Subcutaneous abdominal adipose tissue (tissue), 5 donors: ENCODE results near the gene GRAMD1A.

Experiments used
- H3K27ac ChIP-seq: one replicate; pipeline ENCODE4 v1.7.0; 2013; ENCODE audit warnings: low read depth, mild to moderate bottlenecking, inconsistent platforms, low read length, moderate library complexity
- H3K27me3 ChIP-seq, 5 donors: one replicate each; pipeline ENCODE4 v1.7.0; 2013; ENCODE audit warnings: low read length in 5 of 5, inconsistent platforms in 1 of 5; ENCODE audit not compliant: control insufficient read depth in 5 of 5, insufficient read depth in 4 of 5
- H3K36me3 ChIP-seq, 5 donors: one replicate each; pipeline ENCODE4 v1.7.0; 2013; ENCODE audit warnings: low read length in 5 of 5; ENCODE audit not compliant: control insufficient read depth in 5 of 5, insufficient read depth in 5 of 5
- H3K4me1 ChIP-seq, 5 donors: one replicate each; pipeline ENCODE4 v1.7.0; 2013; ENCODE audit warnings: low read length in 5 of 5, mild to moderate bottlenecking in 3 of 5, moderate library complexity in 1 of 5; ENCODE audit not compliant: control insufficient read depth in 5 of 5, insufficient read depth in 5 of 5
- H3K4me3 ChIP-seq, 5 donors: one replicate each; pipeline ENCODE4 v1.7.0; 2013; ENCODE audit warnings: low read length in 5 of 5, low read depth in 1 of 5
- H3K9ac ChIP-seq, 5 donors: one replicate each; pipeline ENCODE4 v1.7.0; 2013; ENCODE audit warnings: low read length in 5 of 5, mild to moderate bottlenecking in 4 of 5, moderate library complexity in 3 of 5
- H3K9me3 ChIP-seq, 5 donors: one replicate each; pipeline ENCODE4 v1.7.0; 2013; ENCODE audit warnings: low read length in 5 of 5; ENCODE audit not compliant: control insufficient read depth in 5 of 5
- donor health status: healthy.
- donor health status: healthy.
- donor health status: healthy.
- donor health status: healthy.
- donor health status: healthy.

The GRAMD1A gene

DNA sequence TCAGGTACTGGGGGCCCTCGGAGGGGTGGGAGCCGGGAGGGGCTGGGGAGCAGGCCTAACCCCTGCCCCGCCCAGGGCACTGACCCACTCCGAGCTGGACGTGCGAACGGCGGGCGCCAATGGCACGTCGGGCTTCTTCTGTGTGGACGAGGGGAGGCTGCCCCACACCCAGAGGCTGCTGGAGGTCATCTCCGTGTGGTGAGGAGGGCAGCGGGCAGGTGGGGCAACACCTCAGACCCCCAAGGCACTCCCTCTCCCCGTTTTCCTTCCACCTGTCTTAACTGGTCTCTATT lies 59.6 kb downstream of the GRAMD1A start:
- Histone ChIP-seq H3K36me3 (no peaks in the 10 kb centered on the region), H3K4me3 (no peak overlapping the region), H3K4me1 (no peaks in the 10 kb centered on the region), H3K9ac (peak overlapping the region in 1 of 5 donors; percentile 4), H3K27me3 (peaks cover 0 to 13% (median 11%) of the 10 kb centered on the region in 5 donors), H3K27ac (no peak overlapping the region), H3K9me3 (no peaks in the 10 kb centered on the region)

DNA sequence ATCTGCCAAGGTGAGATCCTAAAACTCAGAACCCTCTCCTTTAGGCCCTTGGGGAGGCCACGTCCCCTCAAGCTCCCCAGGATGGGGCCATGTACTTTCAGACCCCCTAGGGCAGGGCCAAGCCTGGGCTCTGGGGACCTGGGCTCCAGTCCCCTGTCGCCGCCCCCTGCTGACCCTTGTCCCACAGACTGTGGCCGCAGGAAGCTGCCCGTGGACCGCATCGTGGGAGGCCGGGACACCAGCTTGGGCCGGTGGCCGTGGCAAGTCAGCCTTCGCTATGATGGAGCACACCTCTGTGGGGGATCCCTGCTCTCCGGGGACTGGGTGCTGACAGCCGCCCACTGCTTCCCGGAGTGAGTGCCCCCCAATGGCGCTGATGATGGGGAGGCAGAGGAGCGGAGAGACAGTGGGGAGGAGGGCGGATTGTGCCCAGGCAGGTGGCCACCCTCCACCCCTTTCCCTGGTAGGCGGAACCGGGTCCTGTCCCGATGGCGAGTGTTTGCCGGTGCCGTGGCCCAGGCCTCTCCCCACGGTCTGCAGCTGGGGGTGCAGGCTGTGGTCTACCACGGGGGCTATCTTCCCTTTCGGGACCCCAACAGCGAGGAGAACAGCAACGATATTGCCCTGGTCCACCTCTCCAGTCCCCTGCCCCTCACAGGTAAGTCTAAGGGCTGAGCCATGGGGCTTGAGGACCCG lies 60.2 kb downstream of the GRAMD1A start:
- peak overlapping the region in 1 of 5 donors; percentile 4 for H3K9ac ChIP-seq
- H3K27me3 ChIP-seq = peaks cover 0 to 13% (median 11%) of the 10 kb centered on the region in 5 donors
- H3K9me3 ChIP-seq = no peaks in the 10 kb centered on the region

DNA sequence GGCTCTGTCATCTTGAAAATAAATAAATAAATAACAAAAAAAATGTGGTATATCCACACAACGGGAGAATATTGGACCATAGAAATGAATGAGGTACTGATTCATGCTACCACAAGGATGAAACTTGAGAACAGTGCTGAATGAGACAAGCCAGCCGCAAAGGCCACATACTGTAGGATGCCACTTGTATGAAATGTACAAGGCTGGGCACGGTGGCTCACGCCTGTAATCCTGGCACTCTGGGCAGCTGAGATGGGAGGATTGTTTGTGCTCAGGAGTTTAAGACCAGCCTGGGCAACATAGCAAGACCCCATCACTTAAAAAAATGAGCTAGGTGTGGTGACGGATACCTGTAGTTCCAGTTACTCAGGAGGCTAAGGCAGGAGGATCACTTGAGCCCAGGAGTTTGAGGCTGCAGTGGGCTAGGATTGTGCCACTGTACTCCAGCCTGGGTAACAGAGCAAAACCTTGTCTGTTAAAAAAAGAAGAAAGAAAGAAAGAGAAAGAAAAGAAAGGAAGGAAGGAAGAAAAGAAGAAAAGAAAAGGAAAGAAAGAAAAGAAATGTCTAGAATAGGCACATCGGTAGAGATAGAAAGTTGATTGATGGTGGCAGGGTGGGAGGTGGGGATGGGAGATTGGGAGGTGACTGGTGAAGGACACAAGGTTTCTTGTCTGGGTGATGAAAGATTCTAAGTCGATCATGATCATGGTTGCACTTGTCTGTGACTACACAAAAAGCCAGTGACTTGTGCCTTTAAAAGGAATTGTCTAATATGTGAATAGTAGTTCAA lies 61.7 kb downstream of the GRAMD1A start:
- Histone ChIP-seq H3K36me3 (no peaks in the 10 kb centered on the region), H3K4me1 (peaks cover 0 to 1% (median 0%) of the 10 kb centered on the region in 5 donors), H3K27me3 (peaks cover 0 to 3% (median 0%) of the 10 kb centered on the region in 5 donors), H3K4me3 (no peak overlapping the region), H3K9ac (no peak overlapping the region), H3K9me3 (no peaks in the 10 kb centered on the region), H3K27ac (no peak overlapping the region)

More for the DNA sequence above, 60.2 kb downstream of the GRAMD1A start:
- no peaks in the 10 kb centered on the region for H3K4me1 ChIP-seq
- H3K27ac ChIP-seq = no peak overlapping the region
- no peaks in the 10 kb centered on the region for H3K36me3 ChIP-seq
- H3K4me3 ChIP-seq = no peak overlapping the region

DNA sequence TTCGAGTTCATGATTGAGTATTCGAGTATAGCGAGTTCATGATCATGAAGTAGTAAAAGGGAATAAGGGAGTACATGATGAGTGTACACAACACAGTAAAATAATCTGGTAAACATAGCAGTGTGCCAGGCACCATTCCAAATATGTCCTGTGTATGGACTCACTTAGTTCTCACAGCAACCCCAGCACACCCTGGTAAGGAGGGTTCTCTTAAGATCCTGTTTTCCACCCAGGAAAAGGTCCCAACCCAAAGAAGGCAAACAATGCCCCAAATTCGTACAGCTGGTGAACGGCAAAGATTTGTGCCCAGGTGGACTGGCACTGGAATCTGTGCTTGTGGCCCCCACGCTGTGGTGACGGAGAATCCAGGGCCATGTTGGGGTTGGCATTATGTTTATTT lies 62.8 kb downstream of the GRAMD1A start:
- no peak overlapping the region for H3K4me3 ChIP-seq
- no peaks in the 10 kb centered on the region for H3K36me3 ChIP-seq
- no peak overlapping the region for H3K27ac ChIP-seq
- no peak overlapping the region for H3K9ac ChIP-seq
- H3K4me1 ChIP-seq = peaks cover 0 to 7% (median 0%) of the 10 kb centered on the region in 5 donors
- peaks cover 0 to 3% (median 0%) of the 10 kb centered on the region in 5 donors for H3K27me3 ChIP-seq
- H3K9me3 ChIP-seq = no peaks in the 10 kb centered on the region

DNA sequence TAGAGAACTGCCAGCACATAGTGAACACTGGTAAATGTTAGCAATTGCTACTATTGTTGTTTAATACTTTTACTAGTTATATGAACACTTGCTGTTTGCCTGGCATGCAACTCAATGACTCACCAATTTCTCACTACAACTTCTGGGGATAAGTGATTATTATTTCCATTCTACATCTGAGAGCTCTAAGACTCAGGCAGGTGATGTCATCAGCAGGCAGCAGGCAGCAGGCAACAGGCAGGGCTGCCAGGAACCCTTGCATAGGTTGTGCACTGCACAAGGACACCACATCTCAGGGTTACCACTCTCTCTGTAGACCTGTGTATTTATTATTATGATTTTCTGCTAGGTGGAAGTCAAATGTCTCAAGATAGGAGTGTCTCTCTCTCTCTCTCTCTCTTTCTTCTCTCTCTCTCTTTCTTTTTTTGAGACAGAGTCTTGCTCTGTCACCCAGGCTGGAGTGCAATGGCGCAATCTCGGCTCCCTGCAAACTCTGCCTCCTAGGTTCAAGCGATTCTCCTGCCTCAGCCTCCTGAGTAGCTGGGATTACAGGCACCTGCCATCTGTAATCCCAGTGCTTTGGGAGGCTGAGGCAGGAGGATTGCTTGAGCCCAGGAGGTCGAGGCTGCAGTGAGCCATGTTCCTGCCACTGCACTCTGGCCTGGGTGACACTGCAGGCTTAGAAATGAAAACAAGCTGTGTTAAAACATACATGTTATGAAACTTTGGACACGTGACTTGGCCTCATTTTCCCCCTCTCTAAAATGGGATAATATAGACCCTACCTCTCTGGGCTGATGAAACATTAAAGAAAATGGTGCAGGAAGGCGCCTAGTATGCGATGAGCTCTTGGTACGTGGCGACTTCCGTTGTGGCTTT lies 64.1 kb downstream of the GRAMD1A start:
- no peak overlapping the region for H3K27ac ChIP-seq
- peaks cover 0 to 7% (median 0%) of the 10 kb centered on the region in 5 donors for H3K4me1 ChIP-seq
- H3K4me3 ChIP-seq = no peak overlapping the region
- no peaks in the 10 kb centered on the region for H3K9me3 ChIP-seq
- H3K36me3 ChIP-seq = no peaks in the 10 kb centered on the region
- peaks cover 0 to 6% (median 3%) of the 10 kb centered on the region in 5 donors for H3K27me3 ChIP-seq
- H3K9ac ChIP-seq = no peak overlapping the region

DNA sequence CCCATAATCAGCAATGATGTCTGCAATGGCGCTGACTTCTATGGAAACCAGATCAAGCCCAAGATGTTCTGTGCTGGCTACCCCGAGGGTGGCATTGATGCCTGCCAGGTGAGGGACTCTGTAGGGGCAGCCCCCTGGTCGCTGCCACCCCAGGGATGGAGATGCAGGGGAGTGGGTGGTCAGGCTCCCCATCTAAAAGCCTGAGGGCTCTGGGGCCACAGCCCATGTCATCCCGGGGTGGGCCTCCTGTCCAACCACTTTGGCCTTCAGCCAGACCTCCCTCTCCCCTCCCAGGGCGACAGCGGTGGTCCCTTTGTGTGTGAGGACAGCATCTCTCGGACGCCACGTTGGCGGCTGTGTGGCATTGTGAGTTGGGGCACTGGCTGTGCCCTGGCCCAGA lies 65.5 kb downstream of the GRAMD1A start:
- peaks cover 2 to 7% (median 6%) of the 10 kb centered on the region in 5 donors for H3K9me3 ChIP-seq
- H3K27ac ChIP-seq = no peak overlapping the region
- no peak overlapping the region for H3K9ac ChIP-seq
- H3K36me3 ChIP-seq = no peaks in the 10 kb centered on the region
- H3K27me3 ChIP-seq = peaks cover 0 to 6% (median 0%) of the 10 kb centered on the region in 5 donors
- no peak overlapping the region for H3K4me3 ChIP-seq
- H3K4me1 ChIP-seq = peaks cover 0 to 7% (median 0%) of the 10 kb centered on the region in 5 donors

DNA sequence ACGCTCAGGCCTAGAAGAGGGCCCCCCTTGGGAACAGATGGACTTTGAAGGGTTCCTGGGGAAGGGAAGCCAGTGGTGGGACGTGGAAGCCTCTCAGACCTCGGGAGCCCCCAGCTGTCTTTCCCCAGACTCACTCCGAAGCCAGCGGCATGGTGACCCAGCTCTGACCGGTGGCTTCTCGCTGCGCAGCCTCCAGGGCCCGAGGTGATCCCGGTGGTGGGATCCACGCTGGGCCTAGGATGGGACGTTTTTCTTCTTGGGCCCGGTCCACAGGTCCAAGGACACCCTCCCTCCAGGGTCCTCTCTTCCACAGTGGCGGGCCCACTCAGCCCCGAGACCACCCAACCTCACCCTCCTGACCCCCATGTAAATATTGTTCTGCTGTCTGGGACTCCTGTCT lies 66.0 kb downstream of the GRAMD1A start:
- no peak overlapping the region for H3K9ac ChIP-seq
- H3K36me3 ChIP-seq = no peaks in the 10 kb centered on the region
- no peak overlapping the region for H3K27ac ChIP-seq
- H3K4me3 ChIP-seq = no peak overlapping the region
- H3K9me3 ChIP-seq = peaks cover 3 to 11% (median 10%) of the 10 kb centered on the region in 5 donors
- H3K27me3 ChIP-seq = peaks cover 0 to 6% (median 0%) of the 10 kb centered on the region in 5 donors
- peaks cover 0 to 7% (median 0%) of the 10 kb centered on the region in 5 donors for H3K4me1 ChIP-seq

DNA sequence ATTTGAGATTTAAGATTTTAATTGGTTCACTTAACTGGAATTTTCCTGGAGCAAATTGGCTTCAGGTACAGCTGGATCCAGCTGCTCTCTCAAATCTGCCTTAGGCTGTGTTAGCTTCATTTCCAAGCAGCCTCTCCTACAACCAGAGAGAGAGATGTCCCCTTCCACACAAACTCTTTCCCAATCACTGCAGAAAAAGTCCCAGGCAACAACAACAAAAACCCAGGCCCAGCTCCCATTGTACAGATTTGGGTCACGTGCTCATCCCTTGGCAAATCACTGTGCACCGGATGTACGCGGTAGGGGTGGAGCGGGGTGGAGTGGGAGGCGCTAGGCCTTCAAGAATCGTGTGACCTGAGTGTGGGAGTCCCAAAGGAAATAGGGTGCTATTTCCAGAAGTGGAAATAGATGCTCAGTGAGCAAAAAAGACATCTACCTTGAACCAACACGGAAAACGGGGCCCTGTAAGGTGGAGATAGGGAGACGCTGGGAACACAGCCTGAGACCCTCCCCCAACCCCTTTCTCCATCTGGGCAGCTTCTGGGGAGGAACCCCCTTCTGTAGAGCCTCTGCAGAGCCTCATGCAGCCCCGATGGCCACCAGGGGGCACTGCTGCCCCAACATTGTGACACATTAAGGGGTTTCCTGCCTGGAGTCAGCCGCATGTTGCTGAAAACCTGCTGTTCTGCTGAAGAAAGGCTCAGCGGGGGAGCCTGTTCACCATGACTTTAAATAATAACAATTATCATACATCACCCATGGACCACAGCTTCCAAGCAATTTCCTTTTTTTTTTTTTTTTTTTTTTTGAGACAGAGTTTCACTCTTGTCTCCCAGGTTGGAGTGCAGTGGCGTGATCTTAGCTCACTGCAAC lies 66.8 kb downstream of the GRAMD1A start:
- peaks cover 0 to 7% (median 0%) of the 10 kb centered on the region in 5 donors for H3K4me1 ChIP-seq
- H3K27me3 ChIP-seq = peaks cover 0 to 6% (median 0%) of the 10 kb centered on the region in 5 donors
- H3K27ac ChIP-seq = no peak overlapping the region
- H3K9ac ChIP-seq = no peak overlapping the region
- H3K36me3 ChIP-seq = no peaks in the 10 kb centered on the region
- H3K9me3 ChIP-seq = peaks cover 3 to 11% (median 10%) of the 10 kb centered on the region in 5 donors
- no peak overlapping the region for H3K4me3 ChIP-seq

DNA sequence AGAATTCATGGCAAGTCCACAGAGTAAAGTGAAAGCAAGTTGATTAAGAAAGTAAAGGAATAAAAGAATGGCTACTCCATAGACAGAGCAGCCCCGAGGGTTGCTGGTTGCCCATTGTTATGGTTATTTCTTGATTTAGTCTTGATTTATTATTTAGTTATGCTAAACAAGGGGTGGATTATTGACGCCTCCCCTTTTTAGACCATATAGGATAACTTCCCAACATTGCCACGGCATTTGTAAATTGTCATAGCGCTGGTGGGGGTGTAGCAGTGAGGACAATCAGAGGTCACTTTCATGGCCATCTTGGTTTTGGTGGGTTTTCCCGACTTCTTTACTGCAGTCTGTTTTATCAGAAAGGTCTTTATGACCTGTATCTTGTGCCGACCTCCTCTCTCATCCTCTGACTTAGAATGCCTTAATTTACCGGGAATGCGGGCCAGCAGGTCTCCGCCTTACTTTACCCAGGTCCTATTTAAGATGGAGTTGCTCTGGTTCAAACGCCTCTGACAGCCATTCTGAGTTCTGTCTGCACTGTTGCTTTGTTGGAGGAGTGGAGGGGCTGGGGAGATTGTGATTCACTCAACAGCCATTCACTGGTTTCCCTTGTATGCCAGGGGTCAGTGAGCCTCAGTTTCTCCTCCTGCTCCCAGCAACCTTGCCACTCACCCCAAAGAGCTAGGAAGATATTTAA lies 69.0 kb downstream of the GRAMD1A start:
- no peak overlapping the region for H3K4me3 ChIP-seq
- no peak overlapping the region for H3K9ac ChIP-seq
- H3K36me3 ChIP-seq = no peaks in the 10 kb centered on the region
- H3K4me1 ChIP-seq = peaks cover 0 to 7% (median 0%) of the 10 kb centered on the region in 5 donors
- H3K27me3 ChIP-seq = peaks cover 0 to 6% (median 0%) of the 10 kb centered on the region in 5 donors
- H3K9me3 ChIP-seq = peaks cover 3 to 11% (median 10%) of the 10 kb centered on the region in 5 donors
- no peak overlapping the region for H3K27ac ChIP-seq
